ENCODE data around the gene BAIAP2.

Gene BAIAP2

DNA sequence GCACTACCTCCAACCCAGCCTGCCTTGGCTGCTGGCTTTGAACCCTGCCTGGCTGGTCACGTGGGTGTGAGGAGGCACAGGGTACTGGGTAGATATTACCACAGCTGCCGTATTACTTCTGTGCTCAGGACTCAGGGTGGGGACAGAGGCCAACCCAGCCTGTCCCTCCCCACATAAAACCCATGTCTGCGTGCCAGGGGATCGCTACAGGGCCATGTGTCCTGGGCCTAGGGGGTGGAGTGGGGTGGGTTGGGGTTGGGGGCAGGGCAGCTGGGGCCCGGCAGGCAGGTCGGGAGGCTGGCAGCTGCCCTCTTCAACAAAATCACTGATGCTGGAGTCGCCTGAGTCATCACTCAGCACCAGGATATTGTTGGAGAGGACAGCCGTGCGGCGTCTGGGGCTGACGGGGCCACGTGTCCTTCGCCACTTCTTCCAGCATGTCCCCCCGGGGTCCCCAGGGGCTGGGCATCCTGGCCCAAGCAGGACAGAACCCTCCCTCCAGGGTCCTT lies 90.7 kb downstream of the BAIAP2 start:
- H3K4me1 ChIP-seq (ENCODE audit: control insufficient read depth, insufficient read depth, low read length): no peaks in the 10 kb centered on the region
- H3K27ac ChIP-seq (ENCODE audit: low read depth, low read length): no peak overlapping the region
- no peaks in the 10 kb centered on the region for H3K27me3 ChIP-seq (ENCODE audit: control insufficient read depth, insufficient read depth, low read length)
- no peak overlapping the region for H3K4me3 ChIP-seq (ENCODE audit: low read length)
- no peak overlapping the region for H3K9ac ChIP-seq (ENCODE audit: low read length)
- no peaks in the 10 kb centered on the region for H3K36me3 ChIP-seq (ENCODE audit: control insufficient read depth, insufficient read depth, low read length)

DNA sequence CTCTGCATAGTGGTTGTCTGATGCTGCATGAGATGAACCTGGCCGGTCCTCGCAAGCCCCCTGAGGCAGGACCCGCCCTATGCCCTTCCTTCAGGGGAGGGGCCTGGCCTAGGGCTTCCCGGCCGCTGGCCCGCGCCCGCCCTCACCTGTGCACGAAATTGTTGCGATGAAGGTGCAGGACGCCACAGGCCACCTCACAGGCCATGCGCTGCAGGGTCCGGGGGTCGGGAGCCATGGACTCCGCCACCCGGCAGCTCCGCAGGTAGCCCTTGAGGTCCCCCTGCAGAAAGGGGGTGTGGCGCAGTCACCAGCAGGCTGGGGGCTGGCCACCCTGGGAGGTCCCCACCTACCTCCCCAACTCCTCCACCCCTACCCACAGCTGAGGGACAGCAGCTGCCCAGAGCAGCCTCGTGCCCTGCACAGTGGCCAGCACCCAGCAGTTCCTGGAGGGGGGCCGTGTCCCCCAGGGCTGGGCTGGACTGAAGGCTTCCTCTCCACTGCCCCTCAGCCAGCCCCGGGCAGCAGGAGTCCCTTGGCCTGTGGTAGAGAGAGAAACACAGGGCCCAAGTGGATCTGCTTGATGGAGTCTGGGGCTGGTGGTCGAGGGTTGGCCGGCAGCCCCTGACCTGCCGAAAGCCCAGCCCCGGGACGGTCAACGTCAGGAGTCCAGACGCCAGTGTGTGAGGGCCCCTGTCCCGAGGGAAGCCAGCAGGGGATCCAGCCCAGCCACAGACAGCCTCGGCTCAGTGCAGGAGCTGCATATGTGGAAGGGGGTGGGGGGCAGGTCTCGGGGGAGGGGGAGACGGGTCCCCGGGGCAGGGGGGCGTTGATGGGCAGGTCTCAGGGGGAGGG lies 91.6 kb downstream of the BAIAP2 start:
- Histone ChIP-seq H3K27me3 (ENCODE audit: control insufficient read depth, insufficient read depth, low read length) (no peaks in the 10 kb centered on the region), H3K4me1 (ENCODE audit: control insufficient read depth, insufficient read depth, low read length) (no peaks in the 10 kb centered on the region), H3K27ac (ENCODE audit: low read depth, low read length) (no peak overlapping the region), H3K36me3 (ENCODE audit: control insufficient read depth, insufficient read depth, low read length) (no peaks in the 10 kb centered on the region), H3K9ac (ENCODE audit: low read length) (no peak overlapping the region), H3K4me3 (ENCODE audit: low read length) (no peak overlapping the region)

GRCh38 chr17:81127133-81127455 lies 92.1 kb downstream of the BAIAP2 start:
- no peak overlapping the region for H3K27ac ChIP-seq (ENCODE audit: low read depth, low read length)
- H3K36me3 ChIP-seq (ENCODE audit: control insufficient read depth, insufficient read depth, low read length): no peaks in the 10 kb centered on the region
- H3K4me3 ChIP-seq (ENCODE audit: low read length): no peak overlapping the region
- H3K4me1 ChIP-seq (ENCODE audit: control insufficient read depth, insufficient read depth, low read length): no peaks in the 10 kb centered on the region
- no peaks in the 10 kb centered on the region for H3K27me3 ChIP-seq (ENCODE audit: control insufficient read depth, insufficient read depth, low read length)
- no peak overlapping the region for H3K9ac ChIP-seq (ENCODE audit: low read length)

GRCh38 chr17:81127526-81128177 lies 92.7 kb downstream of the BAIAP2 start:
- Histone ChIP-seq H3K4me1 (ENCODE audit: control insufficient read depth, insufficient read depth, low read length) (no peaks in the 10 kb centered on the region), H3K4me3 (ENCODE audit: low read length) (no peak overlapping the region), H3K9ac (ENCODE audit: low read length) (no peak overlapping the region), H3K36me3 (ENCODE audit: control insufficient read depth, insufficient read depth, low read length) (no peaks in the 10 kb centered on the region), H3K27me3 (ENCODE audit: control insufficient read depth, insufficient read depth, low read length) (no peaks in the 10 kb centered on the region), H3K27ac (ENCODE audit: low read depth, low read length) (no peak overlapping the region)

- no peak overlapping the region for H3K9ac ChIP-seq (ENCODE audit: low read length)
- no peaks in the 10 kb centered on the region for H3K36me3 ChIP-seq (ENCODE audit: control insufficient read depth, insufficient read depth, low read length)
- no peak overlapping the region for H3K27ac ChIP-seq (ENCODE audit: low read depth, low read length)
- H3K27me3 ChIP-seq (ENCODE audit: control insufficient read depth, insufficient read depth, low read length): no peaks in the 10 kb centered on the region
- H3K4me3 ChIP-seq (ENCODE audit: low read length): no peak overlapping the region
- H3K4me1 ChIP-seq (ENCODE audit: control insufficient read depth, insufficient read depth, low read length): no peaks in the 10 kb centered on the region
These were observed 93.4 kb downstream of the BAIAP2 start for GRCh38 chr17:81128338-81128737.

DNA sequence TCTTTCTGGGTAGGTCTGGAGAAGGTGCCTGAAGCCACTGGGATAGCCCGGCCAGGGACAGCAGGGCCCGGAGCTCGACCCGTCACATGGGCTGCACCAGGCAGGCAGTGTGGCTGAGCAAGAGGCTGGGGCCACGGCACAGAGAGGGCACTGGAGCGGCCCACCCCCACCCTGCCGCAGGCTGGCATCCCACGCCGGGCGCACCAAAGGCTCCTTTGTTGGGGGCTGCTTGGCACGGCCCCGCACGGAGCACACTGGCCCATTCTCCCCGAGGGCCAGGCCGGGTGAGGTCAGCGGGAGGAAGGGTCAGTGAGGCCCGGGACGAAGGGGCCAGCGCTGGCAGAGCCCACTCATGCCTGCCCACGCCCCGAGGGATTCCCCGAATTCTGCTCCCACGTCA lies 93.8 kb downstream of the BAIAP2 start:
- H3K4me1 ChIP-seq (ENCODE audit: control insufficient read depth, insufficient read depth, low read length): no peaks in the 10 kb centered on the region
- no peak overlapping the region for H3K9ac ChIP-seq (ENCODE audit: low read length)
- no peak overlapping the region for H3K27ac ChIP-seq (ENCODE audit: low read depth, low read length)
- no peaks in the 10 kb centered on the region for H3K36me3 ChIP-seq (ENCODE audit: control insufficient read depth, insufficient read depth, low read length)
- H3K4me3 ChIP-seq (ENCODE audit: low read length): no peak overlapping the region
- H3K27me3 ChIP-seq (ENCODE audit: control insufficient read depth, insufficient read depth, low read length): no peaks in the 10 kb centered on the region

- Histone ChIP-seq H3K9ac (ENCODE audit: low read length) (no peak overlapping the region), H3K36me3 (ENCODE audit: control insufficient read depth, insufficient read depth, low read length) (no peaks in the 10 kb centered on the region), H3K27ac (ENCODE audit: low read depth, low read length) (no peak overlapping the region), H3K4me3 (ENCODE audit: low read length) (no peak overlapping the region), H3K4me1 (ENCODE audit: control insufficient read depth, insufficient read depth, low read length) (no peaks in the 10 kb centered on the region), H3K27me3 (ENCODE audit: control insufficient read depth, insufficient read depth, low read length) (no peaks in the 10 kb centered on the region)
These were observed 94.3 kb downstream of the BAIAP2 start for GRCh38 chr17:81129289-81129688.

- Histone ChIP-seq H3K4me1 (ENCODE audit: control insufficient read depth, insufficient read depth, low read length) (no peaks in the 10 kb centered on the region), H3K27me3 (ENCODE audit: control insufficient read depth, insufficient read depth, low read length) (no peaks in the 10 kb centered on the region), H3K9ac (ENCODE audit: low read length) (no peak overlapping the region), H3K4me3 (ENCODE audit: low read length) (no peak overlapping the region), H3K27ac (ENCODE audit: low read depth, low read length) (peak overlapping the region; percentile 40), H3K36me3 (ENCODE audit: control insufficient read depth, insufficient read depth, low read length) (no peaks in the 10 kb centered on the region)
These were observed 94.9 kb downstream of the BAIAP2 start for GRCh38 chr17:81129711-81130367.

GRCh38 chr17:81130385-81131361 lies 95.7 kb downstream of the BAIAP2 start:
- Histone ChIP-seq H3K27ac (ENCODE audit: low read depth, low read length) (peak overlapping the region; percentile 40), H3K4me1 (ENCODE audit: control insufficient read depth, insufficient read depth, low read length) (no peaks in the 10 kb centered on the region), H3K9ac (ENCODE audit: low read length) (no peak overlapping the region), H3K36me3 (ENCODE audit: control insufficient read depth, insufficient read depth, low read length) (no peaks in the 10 kb centered on the region), H3K27me3 (ENCODE audit: control insufficient read depth, insufficient read depth, low read length) (no peaks in the 10 kb centered on the region), H3K4me3 (ENCODE audit: low read length) (no peak overlapping the region)

DNA sequence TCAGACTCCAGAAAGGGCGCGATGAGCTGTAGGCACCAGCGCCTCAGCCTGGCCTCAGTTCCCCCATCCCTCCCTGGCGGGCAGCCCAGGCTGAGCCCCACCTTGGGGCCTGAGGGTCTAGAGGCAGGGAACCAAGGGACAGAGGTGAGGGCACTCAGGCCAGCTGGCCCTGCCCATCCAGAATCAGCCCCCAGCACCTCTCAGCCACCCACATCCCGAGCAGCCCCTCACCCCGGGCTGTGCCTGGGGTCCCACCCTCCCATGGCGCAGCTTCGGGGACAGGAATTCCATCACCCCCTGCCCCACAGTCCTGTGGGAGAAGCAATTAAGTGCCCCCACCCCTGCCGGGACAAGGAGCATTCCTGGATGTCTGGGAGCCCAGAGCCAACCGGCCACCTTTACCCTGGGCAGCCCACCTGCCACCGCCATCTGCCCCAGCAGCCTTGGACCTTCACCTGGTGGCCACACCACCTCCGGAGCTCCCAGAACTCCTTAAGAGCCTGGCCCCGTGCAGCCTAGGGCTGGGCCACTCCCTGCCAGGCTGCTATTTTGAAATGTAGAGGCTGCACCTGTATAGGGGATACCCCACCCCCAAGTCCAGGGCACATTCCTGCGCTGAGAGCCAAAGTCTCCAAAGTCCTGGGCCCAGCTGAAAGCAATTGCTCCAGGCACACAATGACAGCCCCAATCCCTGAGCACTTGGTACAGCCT lies 96.7 kb downstream of the BAIAP2 start:
- H3K36me3 ChIP-seq (ENCODE audit: control insufficient read depth, insufficient read depth, low read length): no peaks in the 10 kb centered on the region
- no peak overlapping the region for H3K4me3 ChIP-seq (ENCODE audit: low read length)
- no peaks in the 10 kb centered on the region for H3K27me3 ChIP-seq (ENCODE audit: control insufficient read depth, insufficient read depth, low read length)
- no peak overlapping the region for H3K9ac ChIP-seq (ENCODE audit: low read length)
- no peak overlapping the region for H3K27ac ChIP-seq (ENCODE audit: low read depth, low read length)
- H3K4me1 ChIP-seq (ENCODE audit: control insufficient read depth, insufficient read depth, low read length): no peaks in the 10 kb centered on the region

- H3K4me1 ChIP-seq (ENCODE audit: control insufficient read depth, insufficient read depth, low read length): no peaks in the 10 kb centered on the region
- H3K36me3 ChIP-seq (ENCODE audit: control insufficient read depth, insufficient read depth, low read length): no peaks in the 10 kb centered on the region
- no peak overlapping the region for H3K4me3 ChIP-seq (ENCODE audit: low read length)
- H3K27ac ChIP-seq (ENCODE audit: low read depth, low read length): no peak overlapping the region
- no peaks in the 10 kb centered on the region for H3K27me3 ChIP-seq (ENCODE audit: control insufficient read depth, insufficient read depth, low read length)
- H3K9ac ChIP-seq (ENCODE audit: low read length): no peak overlapping the region
These were observed 97.2 kb downstream of the BAIAP2 start for GRCh38 chr17:81132197-81132540.

Data from rectal smooth muscle tissue (tissue), 1 donor.